ENCODE data around the gene ATG16L2.
"Not testable (repeated sequence)": the region's sequence is repeated elsewhere in the genome, so short reads cannot be mapped to it uniquely, and the experiment has no call there.

Gene ATG16L2

GRCh38 chr11:72856065-72856464 lies 41.9 kb downstream of the ATG16L2 start:
- Mint-ChIP-seq H3K9me3 (no peaks in the 10 kb centered on the region), H3K36me3 (ENCODE audit: low read depth) (peaks cover 16% of the 10 kb centered on the region), H3K4me3 (no peak overlapping the region), H3K27ac (no peak overlapping the region), H3K27me3 (no peaks in the 10 kb centered on the region), H3K4me1 (ENCODE audit: low read depth) (no peaks in the 10 kb centered on the region)

- Mint-ChIP-seq H3K4me1 (ENCODE audit: low read depth) (no peaks in the 10 kb centered on the region), H3K27ac (no peak overlapping the region), H3K9me3 (no peaks in the 10 kb centered on the region), H3K27me3 (no peaks in the 10 kb centered on the region), H3K4me3 (no peak overlapping the region), H3K36me3 (ENCODE audit: low read depth) (peaks cover 14% of the 10 kb centered on the region)
Measured at GRCh38 chr11:72856551-72857345, 42.5 kb downstream of the ATG16L2 start.

GRCh38 chr11:72858267-72858666 lies 44.1 kb downstream of the ATG16L2 start:
- not testable (repeated sequence) for H3K4me3 Mint-ChIP-seq; H3K27me3 Mint-ChIP-seq; H3K27ac Mint-ChIP-seq; H3K4me1 Mint-ChIP-seq (ENCODE audit: low read depth); H3K9me3 Mint-ChIP-seq
- peaks cover 14% of the 10 kb centered on the region for H3K36me3 Mint-ChIP-seq (ENCODE audit: low read depth)

DNA sequence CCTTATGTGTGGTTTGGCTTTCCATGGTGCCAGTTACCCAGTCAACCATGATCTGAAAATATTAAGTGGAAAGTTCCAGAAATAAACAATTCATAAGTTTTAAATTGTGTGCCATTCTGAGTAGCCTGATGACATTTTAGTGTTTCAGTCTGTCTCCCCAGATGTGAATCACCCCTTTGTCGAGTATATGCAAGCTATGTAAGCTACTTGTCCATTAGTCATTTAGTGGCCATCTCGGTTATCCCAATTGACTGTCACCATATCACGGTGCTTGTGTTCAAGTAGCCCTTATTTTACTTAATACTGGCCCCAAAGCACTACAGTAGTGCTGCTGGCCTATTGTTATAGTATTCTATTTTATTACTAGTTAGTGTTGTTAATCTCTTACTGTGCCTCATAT lies 44.9 kb downstream of the ATG16L2 start:
- Mint-ChIP-seq H3K9me3 (no peaks in the 10 kb centered on the region), H3K4me1 (ENCODE audit: low read depth) (no peaks in the 10 kb centered on the region)

DNA sequence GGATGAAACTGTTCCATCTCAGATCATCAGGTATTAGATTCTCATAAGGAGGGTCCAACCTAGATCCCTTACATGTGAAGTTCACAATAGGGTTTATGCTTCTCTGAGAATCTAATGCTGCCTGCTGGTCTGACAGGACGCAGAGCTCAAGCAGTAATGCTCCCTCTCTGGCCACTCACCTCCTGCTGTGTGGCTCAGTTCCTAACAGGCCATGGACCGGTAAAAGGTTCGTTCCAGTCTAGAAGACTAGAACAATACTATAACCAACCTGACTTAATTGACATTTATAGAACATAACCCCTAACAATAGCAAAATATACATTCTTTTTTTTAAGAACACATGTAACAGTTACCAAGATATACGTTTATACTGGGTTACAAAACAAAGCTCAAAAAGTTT lies 45.8 kb downstream of the ATG16L2 start:
- H3K27ac Mint-ChIP-seq: no peak overlapping the region
- H3K4me3 Mint-ChIP-seq: no peak overlapping the region
- peaks cover 4% of the 10 kb centered on the region for H3K4me1 Mint-ChIP-seq (ENCODE audit: low read depth)
- H3K9me3 Mint-ChIP-seq: no peaks in the 10 kb centered on the region
- no peaks in the 10 kb centered on the region for H3K27me3 Mint-ChIP-seq
- H3K36me3 Mint-ChIP-seq (ENCODE audit: low read depth): peaks cover 14% of the 10 kb centered on the region

More for the DNA sequence above, 44.9 kb downstream of the ATG16L2 start:
- Mint-ChIP-seq H3K27me3 (no peaks in the 10 kb centered on the region), H3K36me3 (ENCODE audit: low read depth) (peaks cover 18% of the 10 kb centered on the region), H3K27ac (no peak overlapping the region), H3K4me3 (no peak overlapping the region)

DNA sequence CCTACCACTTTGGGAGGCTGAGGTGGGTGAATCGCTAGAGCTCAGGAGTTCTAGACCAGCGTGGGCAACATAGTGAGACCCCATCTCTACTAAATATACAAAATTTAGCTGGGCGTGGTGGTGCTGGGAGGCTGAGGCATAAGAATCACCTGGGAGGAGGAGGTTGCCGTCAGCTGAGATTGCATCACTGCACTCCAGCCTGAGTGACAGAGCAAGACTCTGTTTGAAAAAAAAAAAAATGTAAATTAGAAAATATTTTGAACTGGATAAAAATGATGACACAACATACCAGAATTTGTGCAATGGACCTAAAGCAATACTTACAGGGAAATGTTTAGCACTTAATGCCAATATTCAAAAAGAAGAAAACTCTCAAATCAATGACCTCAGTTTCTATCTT lies 46.4 kb downstream of the ATG16L2 start:
- Mint-ChIP-seq H3K27ac (no peak overlapping the region), H3K27me3 (no peaks in the 10 kb centered on the region), H3K4me3 (no peak overlapping the region), H3K36me3 (ENCODE audit: low read depth) (peaks cover 14% of the 10 kb centered on the region), H3K4me1 (ENCODE audit: low read depth) (peaks cover 10% of the 10 kb centered on the region), H3K9me3 (no peaks in the 10 kb centered on the region)

DNA sequence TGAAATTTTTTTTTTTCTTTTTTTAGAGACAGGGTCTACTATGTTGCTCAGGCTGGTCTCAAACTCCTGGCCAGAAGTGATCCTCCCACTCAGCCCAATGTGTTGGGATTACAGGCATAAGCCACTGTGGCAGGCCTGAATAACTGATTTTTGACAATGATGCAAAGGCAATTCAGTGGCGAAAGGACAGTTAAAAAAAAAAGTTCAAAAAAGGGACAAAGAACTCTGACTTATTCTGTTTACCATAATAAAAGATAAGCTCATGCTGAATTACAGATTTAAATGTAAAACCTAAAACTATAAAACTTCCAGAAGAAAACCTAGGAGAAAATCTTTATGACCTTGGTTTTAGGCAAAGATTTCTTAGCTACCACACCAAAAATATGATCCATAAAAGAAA lies 48.9 kb downstream of the ATG16L2 start:
- no peaks in the 10 kb centered on the region for H3K9me3 Mint-ChIP-seq
- peaks cover 21% of the 10 kb centered on the region for H3K36me3 Mint-ChIP-seq (ENCODE audit: low read depth)
- H3K4me3 Mint-ChIP-seq: no peak overlapping the region
- H3K27ac Mint-ChIP-seq: no peak overlapping the region
- H3K4me1 Mint-ChIP-seq (ENCODE audit: low read depth): peaks cover 13% of the 10 kb centered on the region
- no peaks in the 10 kb centered on the region for H3K27me3 Mint-ChIP-seq

DNA sequence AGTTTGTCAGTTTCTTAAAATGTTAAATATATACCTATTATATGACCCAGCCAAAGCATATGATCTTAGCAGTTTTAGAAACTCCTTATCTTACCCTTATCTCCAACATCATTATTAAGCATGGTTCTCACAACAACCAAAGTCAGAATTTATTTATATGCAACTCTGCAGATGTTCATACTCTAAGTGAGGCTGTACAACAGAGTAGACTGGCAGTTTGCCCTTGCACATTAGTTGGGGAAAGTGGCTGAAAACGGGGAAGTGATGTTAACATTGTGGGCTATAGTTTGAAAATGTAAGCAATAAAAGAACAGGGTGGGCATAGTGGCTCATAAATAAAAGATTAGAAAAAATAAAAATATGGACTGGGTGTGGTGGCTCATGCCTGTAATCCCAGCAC lies 49.7 kb downstream of the ATG16L2 start:
- Mint-ChIP-seq H3K4me3 (no peak overlapping the region), H3K9me3 (no peaks in the 10 kb centered on the region), H3K4me1 (ENCODE audit: low read depth) (peaks cover 13% of the 10 kb centered on the region), H3K27me3 (no peaks in the 10 kb centered on the region), H3K27ac (no peak overlapping the region), H3K36me3 (ENCODE audit: low read depth) (peaks cover 17% of the 10 kb centered on the region)

DNA sequence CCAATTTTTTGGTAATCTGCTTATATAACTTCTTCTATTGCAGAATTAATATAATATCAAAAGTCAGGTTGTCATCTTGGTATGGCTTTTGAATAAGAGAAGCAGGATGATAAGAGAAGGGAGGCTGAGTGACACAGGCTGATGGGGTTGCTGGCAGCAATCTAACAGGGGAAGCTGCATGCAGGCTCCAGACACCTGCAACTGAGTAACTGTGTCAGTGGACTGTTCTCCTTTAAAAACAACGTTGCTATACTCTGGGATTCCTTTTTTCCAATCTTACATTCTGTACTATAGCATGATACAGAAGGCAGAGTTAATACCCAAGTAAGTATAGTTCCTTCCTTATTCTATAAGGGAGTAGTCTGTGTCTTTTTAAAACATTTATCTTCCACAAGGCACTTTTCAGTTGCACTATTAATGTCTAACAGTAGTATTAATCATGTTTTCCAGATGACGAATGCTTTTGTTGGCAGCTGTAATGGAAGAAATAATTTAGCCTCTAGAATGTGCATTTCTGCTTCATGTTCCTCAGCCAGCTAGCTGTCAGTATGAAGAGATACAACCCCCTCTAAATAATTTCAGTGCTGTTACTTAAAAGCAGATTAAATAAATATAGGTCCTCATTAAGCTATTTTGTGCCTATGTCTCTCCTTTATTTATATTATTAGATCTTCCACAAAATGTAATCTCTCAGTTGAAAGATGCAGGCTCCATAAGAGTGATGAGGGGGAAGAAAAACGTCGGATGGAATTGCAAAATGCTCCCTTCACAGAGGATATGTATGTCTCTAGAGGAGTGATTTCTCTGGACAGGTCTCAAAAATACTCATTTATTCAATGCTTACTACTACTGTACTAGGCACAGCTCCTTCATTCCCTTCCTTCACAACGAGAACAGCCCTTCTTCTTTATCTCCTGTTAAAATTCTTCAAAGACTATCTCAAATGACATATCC lies 50.8 kb downstream of the ATG16L2 start:
- H3K36me3 Mint-ChIP-seq (ENCODE audit: low read depth): peaks cover 22% of the 10 kb centered on the region
- no peaks in the 10 kb centered on the region for H3K27me3 Mint-ChIP-seq
- no peaks in the 10 kb centered on the region for H3K9me3 Mint-ChIP-seq
- peaks cover 18% of the 10 kb centered on the region for H3K4me1 Mint-ChIP-seq (ENCODE audit: low read depth)
- H3K4me3 Mint-ChIP-seq: no peak overlapping the region
- peak overlapping the region; percentile 29 for H3K27ac Mint-ChIP-seq

GRCh38 chr11:72867970-72868369 lies 53.8 kb downstream of the ATG16L2 start:
- no peaks in the 10 kb centered on the region for H3K27me3 Mint-ChIP-seq
- H3K9me3 Mint-ChIP-seq: no peaks in the 10 kb centered on the region
- peaks cover 31% of the 10 kb centered on the region for H3K36me3 Mint-ChIP-seq (ENCODE audit: low read depth)
- no peak overlapping the region for H3K4me3 Mint-ChIP-seq
- no peak overlapping the region for H3K27ac Mint-ChIP-seq
- peaks cover 22% of the 10 kb centered on the region for H3K4me1 Mint-ChIP-seq (ENCODE audit: low read depth)

GRCh38 chr11:72869831-72870230 lies 55.6 kb downstream of the ATG16L2 start:
- H3K4me3 Mint-ChIP-seq: no peak overlapping the region
- no peaks in the 10 kb centered on the region for H3K9me3 Mint-ChIP-seq
- H3K27me3 Mint-ChIP-seq: no peaks in the 10 kb centered on the region
- peaks cover 20% of the 10 kb centered on the region for H3K4me1 Mint-ChIP-seq (ENCODE audit: low read depth)
- H3K36me3 Mint-ChIP-seq (ENCODE audit: low read depth): peaks cover 27% of the 10 kb centered on the region
- no peak overlapping the region for H3K27ac Mint-ChIP-seq

GRCh38 chr11:72871119-72871518 lies 56.9 kb downstream of the ATG16L2 start:
- no peaks in the 10 kb centered on the region for H3K27me3 Mint-ChIP-seq
- no peak overlapping the region for H3K4me3 Mint-ChIP-seq
- no peaks in the 10 kb centered on the region for H3K9me3 Mint-ChIP-seq
- peaks cover 9% of the 10 kb centered on the region for H3K4me1 Mint-ChIP-seq (ENCODE audit: low read depth)
- H3K27ac Mint-ChIP-seq: no peak overlapping the region
- H3K36me3 Mint-ChIP-seq (ENCODE audit: low read depth): peaks cover 27% of the 10 kb centered on the region

DNA sequence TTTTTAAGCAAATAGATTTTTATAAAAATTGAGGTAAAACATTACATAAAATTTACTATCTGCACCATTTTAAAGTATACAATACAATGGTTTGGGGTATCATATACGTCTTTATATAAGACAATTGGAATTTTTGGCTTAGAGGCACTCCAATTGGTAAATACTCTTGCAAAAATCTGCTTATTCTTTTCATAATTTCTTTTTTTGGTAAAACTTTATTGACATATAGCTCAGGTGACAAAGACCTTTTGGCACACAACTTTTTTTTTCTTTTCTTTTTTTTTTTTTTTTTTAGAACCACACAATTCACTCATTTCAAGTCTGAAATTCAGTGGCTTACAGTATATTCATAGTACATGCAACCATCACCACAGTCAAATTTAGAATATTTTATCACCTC lies 57.8 kb downstream of the ATG16L2 start:
- Mint-ChIP-seq H3K4me3 (no peak overlapping the region), H3K27ac (no peak overlapping the region), H3K27me3 (no peaks in the 10 kb centered on the region), H3K36me3 (ENCODE audit: low read depth) (peaks cover 30% of the 10 kb centered on the region), H3K4me1 (ENCODE audit: low read depth) (peaks cover 9% of the 10 kb centered on the region), H3K9me3 (no peaks in the 10 kb centered on the region)

- Mint-ChIP-seq H3K27me3 (no peaks in the 10 kb centered on the region), H3K36me3 (ENCODE audit: low read depth) (peaks cover 28% of the 10 kb centered on the region), H3K9me3 (peaks cover 5% of the 10 kb centered on the region), H3K4me1 (ENCODE audit: low read depth) (no peaks in the 10 kb centered on the region), H3K4me3 (no peak overlapping the region), H3K27ac (no peak overlapping the region)
Measured at GRCh38 chr11:72875736-72876135, 61.5 kb downstream of the ATG16L2 start.

GRCh38 chr11:72876147-72876546 lies 61.9 kb downstream of the ATG16L2 start:
- H3K4me3 Mint-ChIP-seq: no peak overlapping the region
- H3K27ac Mint-ChIP-seq: no peak overlapping the region
- no peaks in the 10 kb centered on the region for H3K4me1 Mint-ChIP-seq (ENCODE audit: low read depth)
- no peaks in the 10 kb centered on the region for H3K27me3 Mint-ChIP-seq
- H3K9me3 Mint-ChIP-seq: peaks cover 5% of the 10 kb centered on the region
- H3K36me3 Mint-ChIP-seq (ENCODE audit: low read depth): peaks cover 32% of the 10 kb centered on the region
